Mucosa of rectum (tissue), 2 donors: ENCODE data around the gene SFRP4.

Experiments used
- H3K27ac ChIP-seq, 2 donors: one replicate each; pipeline ENCODE4 v1.7.0; 2013; ENCODE audit warnings: inconsistent platforms in 2 of 2, low read depth in 2 of 2, low read length in 2 of 2
- H3K27me3 ChIP-seq, 2 donors: one replicate each; pipeline ENCODE4 v1.7.0; 2013; ENCODE audit warnings: low read length in 2 of 2; ENCODE audit not compliant: control insufficient read depth in 2 of 2, insufficient read depth in 2 of 2
- H3K36me3 ChIP-seq, 2 donors: one replicate each; pipeline ENCODE4 v1.7.0; 2013; ENCODE audit warnings: low read length in 2 of 2; ENCODE audit not compliant: control insufficient read depth in 2 of 2, insufficient read depth in 2 of 2
- H3K4me1 ChIP-seq, 2 donors: one replicate each; pipeline ENCODE4 v1.7.0; 2013; ENCODE audit warnings: low read length in 2 of 2, mild to moderate bottlenecking in 1 of 2; ENCODE audit not compliant: control insufficient read depth in 2 of 2, insufficient read depth in 2 of 2
- H3K4me3 ChIP-seq, 2 donors: one replicate each; pipeline ENCODE4 v1.7.0; 2013; ENCODE audit warnings: low read length in 2 of 2
- H3K9ac ChIP-seq, 2 donors: one replicate each; pipeline ENCODE4 v1.7.0; 2013; ENCODE audit warnings: low read length in 2 of 2, low read depth in 1 of 2, mild to moderate bottlenecking in 1 of 2
- H3K9me3 ChIP-seq, 2 donors: one replicate each; pipeline ENCODE4 v1.7.0; 2013; ENCODE audit warnings: low read length in 2 of 2; ENCODE audit not compliant: control insufficient read depth in 2 of 2
- donor health status: healthy.
- donor health status: Normal muscosa, but diverticular disease.

SFRP4 gene

DNA sequence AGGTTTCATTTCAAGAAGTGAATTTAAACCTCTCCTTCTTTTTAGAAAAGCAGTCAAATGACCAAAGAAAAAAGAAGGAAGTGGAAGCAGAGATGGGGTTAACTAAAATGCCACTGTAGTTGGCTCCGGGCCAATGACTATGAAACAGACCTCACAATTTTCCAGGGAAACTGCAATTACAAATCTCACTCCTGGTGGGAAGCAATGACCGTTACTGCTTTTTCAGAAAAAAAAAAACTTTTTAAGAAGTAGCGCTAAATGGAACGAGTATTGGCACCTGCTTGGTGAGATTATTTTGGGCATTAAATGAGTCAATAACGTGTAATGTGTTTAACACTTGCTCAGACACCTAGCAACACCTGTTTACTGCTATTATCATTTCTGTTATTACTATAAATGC lies 1.2 kb downstream of the SFRP4 start:
- Histone ChIP-seq H3K4me3 (no peak overlapping the region), H3K9ac (no peak overlapping the region), H3K27me3 (peaks cover 3 to 9% of the 10 kb centered on the region in 2 donors), H3K4me1 (peaks cover 0 to 6% of the 10 kb centered on the region in 2 donors), H3K27ac (no peak overlapping the region), H3K36me3 (no peaks in the 10 kb centered on the region), H3K9me3 (no peaks in the 10 kb centered on the region)

- H3K27ac ChIP-seq = no peak overlapping the region
Measured at GRCh38 chr7:37912756-37913155, 3.9 kb downstream of the SFRP4 start.

GRCh38 chr7:37908221-37908788 lies 8.3 kb downstream of the SFRP4 start:
- Histone ChIP-seq H3K27ac (no peak overlapping the region), H3K4me1 (no peaks in the 10 kb centered on the region), H3K4me3 (no peak overlapping the region)

More at GRCh38 chr7:37912756-37913155, 3.9 kb downstream of the SFRP4 start:
- no peak overlapping the region for H3K4me3 ChIP-seq
- no peaks in the 10 kb centered on the region for H3K9me3 ChIP-seq
- H3K36me3 ChIP-seq = no peaks in the 10 kb centered on the region
- peaks cover 3 to 6% of the 10 kb centered on the region in 2 donors for H3K27me3 ChIP-seq
- H3K9ac ChIP-seq = no peak overlapping the region
- peaks cover 0 to 2% of the 10 kb centered on the region in 2 donors for H3K4me1 ChIP-seq

GRCh38 chr7:37901890-37902524 lies 14.6 kb downstream of the SFRP4 start:
- Histone ChIP-seq H3K27ac (no peak overlapping the region), H3K4me1 (no peaks in the 10 kb centered on the region), H3K4me3 (no peak overlapping the region), H3K36me3 (no peaks in the 10 kb centered on the region), H3K9me3 (no peaks in the 10 kb centered on the region), H3K9ac (no peak overlapping the region), H3K27me3 (no peaks in the 10 kb centered on the region)

More at GRCh38 chr7:37908221-37908788, 8.3 kb downstream of the SFRP4 start:
- Histone ChIP-seq H3K9ac (no peak overlapping the region), H3K36me3 (no peaks in the 10 kb centered on the region), H3K9me3 (no peaks in the 10 kb centered on the region), H3K27me3 (no peaks in the 10 kb centered on the region)

DNA sequence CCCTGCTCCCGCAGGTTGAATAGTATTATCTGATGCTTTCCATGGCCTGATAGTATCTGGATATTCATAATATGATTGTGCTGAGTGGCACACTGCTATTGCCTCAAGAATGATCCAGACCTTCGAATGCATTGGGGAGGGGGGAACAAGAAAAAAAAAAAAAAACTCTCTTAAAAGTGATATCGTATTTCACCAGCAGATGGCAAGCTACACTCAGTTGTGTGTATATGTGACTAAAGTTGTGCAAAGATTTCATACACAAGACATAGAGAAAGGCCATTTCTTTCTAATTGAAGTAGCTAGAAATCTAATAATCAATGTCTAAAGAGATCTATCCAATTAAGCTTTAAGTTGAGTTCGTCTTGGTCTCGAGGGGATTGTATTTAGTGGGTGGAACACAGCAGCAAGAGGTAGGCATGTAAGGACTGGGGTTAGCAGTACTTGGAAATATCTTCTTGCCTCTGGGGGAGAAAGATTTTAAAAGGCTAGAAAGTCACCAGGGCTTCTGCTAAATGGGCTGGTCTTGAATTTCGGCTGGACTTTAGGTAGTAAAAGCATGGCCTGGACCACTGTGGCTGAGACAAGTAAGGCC lies 15.3 kb downstream of the SFRP4 start:
- no peaks in the 10 kb centered on the region for H3K36me3 ChIP-seq
- no peaks in the 10 kb centered on the region for H3K4me1 ChIP-seq
- H3K4me3 ChIP-seq = no peak overlapping the region
- no peaks in the 10 kb centered on the region for H3K9me3 ChIP-seq
- no peak overlapping the region for H3K9ac ChIP-seq
- H3K27me3 ChIP-seq = no peaks in the 10 kb centered on the region
- H3K27ac ChIP-seq = no peak overlapping the region

DNA sequence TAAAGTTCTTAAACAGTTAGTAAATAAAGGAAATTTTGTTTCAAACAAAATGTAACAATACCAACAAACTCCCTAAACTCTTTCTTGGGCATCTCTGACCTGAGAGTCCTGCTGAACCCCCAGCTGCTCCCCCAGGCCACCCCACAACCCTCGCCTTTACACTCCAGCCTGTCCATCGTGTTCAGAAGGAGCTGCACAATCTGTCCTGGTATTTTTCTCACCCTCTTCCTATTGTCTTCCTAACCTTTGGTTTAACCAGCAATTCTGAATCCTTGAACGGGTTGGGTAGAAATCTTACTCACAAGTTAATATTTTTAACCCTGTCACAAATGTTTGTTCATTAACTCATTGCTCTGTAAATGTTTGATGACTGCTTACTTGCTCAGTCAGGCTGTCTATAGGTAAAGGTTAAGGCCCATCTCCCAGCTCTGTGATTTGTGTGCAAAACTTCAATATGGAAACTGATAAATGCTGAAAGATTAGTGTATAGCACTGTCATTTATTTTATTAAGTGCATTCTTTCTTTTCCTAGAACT lies 16.8 kb downstream of the SFRP4 start:
- no peak overlapping the region for H3K9ac ChIP-seq
- no peaks in the 10 kb centered on the region for H3K27me3 ChIP-seq
- H3K4me3 ChIP-seq = no peak overlapping the region
- H3K27ac ChIP-seq = no peak overlapping the region
- H3K36me3 ChIP-seq = no peaks in the 10 kb centered on the region
- no peaks in the 10 kb centered on the region for H3K9me3 ChIP-seq
- no peaks in the 10 kb centered on the region for H3K4me1 ChIP-seq

DNA sequence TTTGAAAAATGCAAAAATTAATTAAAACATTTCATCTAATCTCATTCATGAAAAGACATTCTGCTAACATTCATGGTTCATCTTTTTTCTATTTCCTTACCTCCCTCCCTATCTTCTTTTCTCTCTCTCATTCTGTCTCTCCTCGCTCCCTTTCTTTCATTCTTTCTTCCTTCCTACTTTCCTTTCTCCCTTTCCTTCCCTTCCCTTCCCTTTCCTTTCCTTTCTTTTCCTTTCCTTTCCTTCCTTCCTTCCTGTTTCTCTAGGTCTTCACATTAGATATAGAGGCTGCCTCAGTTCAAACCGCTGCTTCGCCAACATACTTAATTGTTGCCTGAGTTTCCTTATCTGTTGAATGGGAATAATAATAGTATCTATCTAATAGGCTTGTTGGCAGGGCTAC lies 21.9 kb downstream of the SFRP4 start:
- Histone ChIP-seq H3K9ac (no peak overlapping the region), H3K9me3 (no peaks in the 10 kb centered on the region), H3K4me3 (no peak overlapping the region), H3K36me3 (no peaks in the 10 kb centered on the region), H3K27me3 (no peaks in the 10 kb centered on the region), H3K4me1 (no peaks in the 10 kb centered on the region), H3K27ac (no peak overlapping the region)

DNA sequence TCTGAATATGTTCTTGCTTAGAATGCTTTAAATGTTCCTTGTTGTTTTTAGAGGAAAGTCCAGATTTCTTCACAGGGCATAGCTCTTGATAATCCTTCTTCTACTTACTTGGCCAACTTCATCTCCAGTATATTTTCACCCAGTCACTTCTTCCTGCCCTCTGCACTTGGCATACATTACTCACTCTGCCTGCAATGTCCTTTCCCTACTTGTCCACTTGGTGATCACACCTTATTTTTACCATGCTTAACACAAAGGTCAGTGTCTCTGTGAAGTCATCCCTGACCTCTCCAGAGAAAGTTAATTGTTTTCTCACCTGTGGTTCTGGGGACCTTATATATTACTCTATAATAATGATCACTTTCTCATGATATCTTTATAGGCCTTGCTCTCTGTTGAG lies 23.3 kb downstream of the SFRP4 start:
- no peaks in the 10 kb centered on the region for H3K36me3 ChIP-seq
- H3K9me3 ChIP-seq = no peaks in the 10 kb centered on the region
- no peaks in the 10 kb centered on the region for H3K27me3 ChIP-seq
- no peak overlapping the region for H3K4me3 ChIP-seq
- H3K4me1 ChIP-seq = no peaks in the 10 kb centered on the region
- H3K9ac ChIP-seq = no peak overlapping the region
- H3K27ac ChIP-seq = no peak overlapping the region

DNA sequence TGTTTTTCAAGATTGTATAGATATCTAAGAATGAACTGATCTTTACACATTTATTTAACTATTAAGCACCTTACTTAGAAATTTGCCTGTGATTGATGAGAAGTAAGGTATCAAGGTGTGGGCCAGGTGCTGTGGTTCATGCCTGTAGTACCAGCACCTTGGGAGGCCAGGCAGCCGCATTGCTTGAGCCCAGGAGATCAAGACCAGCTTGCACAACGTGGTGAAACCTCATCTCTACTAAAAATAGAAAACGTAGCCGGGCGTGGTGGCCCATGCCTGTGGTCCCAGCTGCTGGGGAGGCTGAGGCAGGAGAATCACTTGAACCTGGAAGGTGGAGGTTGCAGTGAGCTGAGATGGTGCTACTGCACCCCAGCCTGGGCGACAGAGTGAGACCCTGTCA lies 34.5 kb downstream of the SFRP4 start:
- no peaks in the 10 kb centered on the region for H3K27me3 ChIP-seq
- H3K4me1 ChIP-seq = no peaks in the 10 kb centered on the region
- no peak overlapping the region for H3K4me3 ChIP-seq
- no peak overlapping the region for H3K27ac ChIP-seq
- H3K9ac ChIP-seq = no peak overlapping the region
- no peaks in the 10 kb centered on the region for H3K9me3 ChIP-seq
- no peaks in the 10 kb centered on the region for H3K36me3 ChIP-seq
